ENCODE results near the gene COL6A3. TPM values are rescaled to one million over a fixed set of nuclear protein-coding genes. Genes with fewer than 3 reads are reported as not detected.

Gene COL6A3
- polyA plus RNA-seq, 1 of the 3 experiments (the other 2 are of a cell fraction): 18.5 TPM

GRCh38 chr2:237403024-237403882 is 10.7 kb downstream of the COL6A3 start:
- no peaks in the 10 kb centered on the region for H3K36me3 ChIP-seq (replicated peaks in 1 of 2; ENCODE audit: control insufficient read depth in 1 of 2, insufficient read depth in 2 of 2, low read length in 1 of 2)
- H3K27me3 ChIP-seq (ENCODE audit: insufficient read depth): no peaks in the 10 kb centered on the region
- H3K79me2 ChIP-seq (ENCODE audit: insufficient read depth): peaks cover 17% of the 10 kb centered on the region
- no peak overlapping the region for H3K4me2 ChIP-seq
- H3K27ac ChIP-seq (ENCODE audit: low read depth in 2 of 2, low read length in 1 of 2): peak overlapping the region in 1 of 2 experiments; percentile 58; a peak in 2 of 4 replicates
- POLR2A ChIA-PET: no interaction called here
- H3K4me1 ChIP-seq (ENCODE audit: control insufficient read depth in 1 of 2, insufficient read depth in 2 of 2, low read depth in 1 of 2, low read length in 1 of 2): peaks cover 6 to 20% of the 10 kb centered on the region in 2 experiments
- DNase-seq: no peak
- no peak overlapping the region for H3K9ac ChIP-seq
- no peaks in the 10 kb centered on the region for H4K20me1 ChIP-seq (ENCODE audit: insufficient read depth)
- H3K9me2 ChIP-seq: no peaks in the 10 kb centered on the region
- H2AFZ ChIP-seq (ENCODE audit: low read depth): no peak overlapping the region
- no peaks in the 10 kb centered on the region for H3F3A ChIP-seq (replicated peaks; ENCODE audit: insufficient read depth)
- WGBS (ENCODE audit: low lambda C conversion rate): 85% methylated on average over 11 of the region's 11 CpGs
- TF ChIP-seq NRF1 (IDR thresholded peaks at IDR 0.05; ENCODE audit: low read depth, low read length) (no peak), REST (IDR thresholded peaks at IDR 0.05; ENCODE audit: low read depth, low read length) (no peak), FOSL2 (IDR thresholded peaks at IDR 0.05; ENCODE audit: borderline replicate concordance, low read depth) (no peak), PBX3 (IDR thresholded peaks at IDR 0.05) (0 out of 2 replicates have a peak, but pooled peaks have one; percentile 11), TCF12 (IDR thresholded peaks at IDR 0.05) (peak; percentile 64), CHD2 (IDR thresholded peaks at IDR 0.05; ENCODE audit: low read length, partially characterized antibody) (no peak), MXI1 (IDR thresholded peaks at IDR 0.05; ENCODE audit: low read depth, low read length) (no peak)
- CTCF ChIA-PET: interaction anchor here (0.7 to 2.4 kb wide), 5 partner anchors 11 to 72 kb away, joined by 3 to 8 read pairs (median 4); no protein-coding TSS in a partner anchor
- H3K4me3 ChIP-seq (ENCODE audit: low read depth in 2 of 2, low read length in 1 of 2): no peak overlapping the region
- no peaks in the 10 kb centered on the region for H3K9me3 ChIP-seq

- 84% methylated on average over 1 of the region's 1 CpG for WGBS (ENCODE audit: low lambda C conversion rate)
- Histone ChIP-seq H3K9me3 (no peaks in the 10 kb centered on the region), H3K4me2 (no peak overlapping the region), H3K27ac (ENCODE audit: low read depth in 2 of 2, low read length in 1 of 2) (no peak overlapping the region), H3K27me3 (ENCODE audit: insufficient read depth) (no peaks in the 10 kb centered on the region), H3K4me3 (ENCODE audit: low read depth in 2 of 2, low read length in 1 of 2) (no peak overlapping the region), H4K20me1 (ENCODE audit: insufficient read depth) (no peaks in the 10 kb centered on the region), H2AFZ (ENCODE audit: low read depth) (no peak overlapping the region), H3K9ac (no peak overlapping the region), H3K9me2 (no peaks in the 10 kb centered on the region), H3F3A (replicated peaks; ENCODE audit: insufficient read depth) (no peaks in the 10 kb centered on the region), H3K79me2 (ENCODE audit: insufficient read depth) (no peaks in the 10 kb centered on the region; the same call in 1 of the 2 replicates), H3K4me1 (ENCODE audit: control insufficient read depth in 1 of 2, insufficient read depth in 2 of 2, low read depth in 1 of 2, low read length in 1 of 2) (peaks cover 0 to 10% of the 10 kb centered on the region in 2 experiments; a peak in 1 of 4 replicates), H3K36me3 (replicated peaks in 1 of 2; ENCODE audit: control insufficient read depth in 1 of 2, insufficient read depth in 2 of 2, low read length in 1 of 2) (peaks cover 0 to 5% of the 10 kb centered on the region in 2 experiments)
- TF ChIP-seq RXRA (IDR thresholded peaks at IDR 0.05; ENCODE audit: borderline replicate concordance, low read depth) (no peak), MAX (IDR thresholded peaks at IDR 0.05; ENCODE audit: low read depth) (no peak), NFIC (IDR thresholded peaks at IDR 0.05; ENCODE audit: borderline replicate concordance) (no peak), REST (IDR thresholded peaks at IDR 0.05; ENCODE audit: low read depth, low read length) (no peak), JUND (IDR thresholded peaks at IDR 0.05) (no peak), ELF1 (IDR thresholded peaks at IDR 0.05) (no peak), GABPA (IDR thresholded peaks at IDR 0.05; ENCODE audit: low read depth) (no peak), FOXM1 (IDR thresholded peaks at IDR 0.05; ENCODE audit: low read depth) (no peak)
- CTCF ChIA-PET: no interaction called here
- DNase-seq: no peak
- POLR2A ChIA-PET: no interaction called here
Observed at GRCh38 chr2:237400199-237400598, 13.8 kb downstream of the COL6A3 start.

All from SK-N-SH (cell line).